B cell (primary cell): ENCODE data around the gene EFNA2. TPM values are rescaled to one million over a fixed set of nuclear protein-coding genes. Genes with fewer than 3 reads are reported as not detected.
A peak's percentile ranks its signal among the peaks of the same experiment; 100 is the strongest.
"Not testable (repeated sequence)": the region's sequence is repeated elsewhere in the genome, so short reads cannot be mapped to it uniquely, and the experiment has no call there.

ENCODE experiments used
- ATAC-seq: fragments of 200-7000 bp; cut with Tn5 transposase; one replicate; pipeline ENCODE4 v1.10.0; 2021; ENCODE audit warnings: low read depth, mild to moderate bottlenecking, moderate number of reproducible peaks, moderate library complexity
- CTCF ChIA-PET: fragments of 350-600 bp; sonication (Branson Sonifier 250); formaldehyde crosslinking; loops from one replicate; lab custom pipeline; 2021; ENCODE audit warnings: antibody characterized with exemption, inconsistent platforms; lab: Charles Lee
- POLR2A ChIA-PET: fragments of 350-600 bp; sonication (Branson Sonifier 250); formaldehyde crosslinking; loops from one replicate; lab custom pipeline; 2021; ENCODE audit warnings: antibody characterized with exemption; lab: Charles Lee
- DNase-seq: peaks from one replicate; pipeline ENCODE4 v3.0.0; 2013
- H2AFZ ChIP-seq: 2 replicates; pipeline ENCODE4 v1.6.1; 2012; ENCODE audit warnings: mild to moderate bottlenecking, low read depth, low read length; ENCODE audit not compliant: insufficient read depth, poor library complexity, severe bottlenecking
- H3K27ac ChIP-seq, 2 donors: 1 replicate in 1 of 2; 2 replicates in 1 of 2; pipeline ENCODE4 v1.5.1; 2012 to 2013; ENCODE audit warnings: low read length in 2 of 2, mild to moderate bottlenecking in 2 of 2, moderate library complexity in 1 of 2
- H3K27me3 ChIP-seq, 4 experiments: fragments of 200-600 bp in 1 of 4; sonication (generic) in 1 of 4; replicated peaks in 1 of 4; 1 replicate in 2 of 4; 2 replicates in 2 of 4; pipeline versions ENCODE4 v1.6.1 to v1.7.0; 2013 to 2016; ENCODE audit warnings: low read length in 3 of 4, mild to moderate bottlenecking in 2 of 4, mixed read lengths in 1 of 4, moderate library complexity in 1 of 4; ENCODE audit not compliant: insufficient read depth in 4 of 4, control insufficient read depth in 3 of 4; ENCODE audit errors: control extremely low read depth in 1 of 4
- H3K36me3 ChIP-seq, 2 experiments: replicated peaks in 1 of 2; 1 replicate in 1 of 2; 2 replicates in 1 of 2; pipeline versions ENCODE4 v1.6.1 to v1.7.1; 2013; ENCODE audit warnings: low read length in 1 of 2; ENCODE audit not compliant: insufficient read depth in 2 of 2, control insufficient read depth in 1 of 2; ENCODE audit errors: control extremely low read depth in 1 of 2, extremely low read depth in 1 of 2
- H3K4me1 ChIP-seq, 2 donors: fragments of 200-600 bp in 1 of 2; sonication (generic) in 1 of 2; 1 replicate in 1 of 2; 2 replicates in 1 of 2; pipeline versions ENCODE4 v1.5.1 to v1.6.1; 2013 to 2017; ENCODE audit warnings: low read length in 2 of 2; ENCODE audit not compliant: control insufficient read depth in 2 of 2, insufficient read depth in 2 of 2
- H3K4me2 ChIP-seq: replicated peaks from 2 replicates; pipeline ENCODE3; 2012; ENCODE audit warnings: mild to moderate bottlenecking, low read depth, low read length; ENCODE audit not compliant: poor library complexity, severe bottlenecking
- H3K4me3 ChIP-seq, 5 experiments: fragments of 200-600 bp in 1 of 5; sonication (generic) in 1 of 5; 1 replicate in 3 of 5; 2 replicates in 2 of 5; pipeline versions ENCODE4 v1.5.1 to v1.7.0; 2011 to 2016; ENCODE audit warnings: low read length in 4 of 5, mild to moderate bottlenecking in 4 of 5, low read depth in 2 of 5, control low read depth in 1 of 5, moderate library complexity in 1 of 5; ENCODE audit not compliant: insufficient read depth in 1 of 5; ENCODE audit errors: control extremely low read depth in 1 of 5, extremely low read depth in 1 of 5
- H3K79me2 ChIP-seq: fragments of 200-600 bp; sonication (generic); one replicate; pipeline ENCODE4 v1.6.0; 2016; ENCODE audit warnings: low read length; ENCODE audit not compliant: control insufficient read depth, insufficient read depth
- H3K9ac ChIP-seq: fragments of 200-600 bp; sonication (generic); 2 replicates; pipeline ENCODE4 v1.6.1; 2017; ENCODE audit warnings: mild to moderate bottlenecking, low read length, moderate library complexity
- H3K9me3 ChIP-seq, 3 donors: one replicate each; pipeline versions ENCODE4 v1.6.1 to v1.7.1; 2013; ENCODE audit warnings: low read length in 2 of 3; ENCODE audit not compliant: control insufficient read depth in 2 of 3, insufficient read depth in 1 of 3; ENCODE audit errors: control extremely low read depth in 1 of 3
- H4K20me1 ChIP-seq: 2 replicates; pipeline ENCODE4 v1.6.0; 2012; ENCODE audit warnings: mild to moderate bottlenecking, low read length; ENCODE audit not compliant: insufficient read depth, control insufficient read depth, poor library complexity, severe bottlenecking
- H3K27ac Mint-ChIP-seq: one replicate; pipeline ENCODE4 v1.8.0; 2021; ENCODE audit warnings: mixed read lengths
- H3K27me3 Mint-ChIP-seq: one replicate; pipeline ENCODE4 v1.8.0; 2021; ENCODE audit warnings: mixed read lengths
- H3K4me1 Mint-ChIP-seq: one replicate; pipeline ENCODE4 v1.8.0; 2021; ENCODE audit warnings: mixed read lengths
- H3K4me3 Mint-ChIP-seq: one replicate; pipeline ENCODE4 v1.8.0; 2021; ENCODE audit warnings: mixed read lengths
- H3K9me3 Mint-ChIP-seq: one replicate; pipeline ENCODE4 v1.8.0; 2022; ENCODE audit warnings: mixed read lengths; ENCODE audit not compliant: insufficient read depth
- EZH2 ChIP-seq: IDR thresholded peaks from 2 replicates; pipeline ENCODE4 v1.6.1; 2012; ENCODE audit warnings: borderline replicate concordance, low read depth, mild to moderate bottlenecking, moderate library complexity, low read length; ENCODE audit not compliant: insufficient read depth, poor library complexity, severe bottlenecking
- WGBS: methylation state at CpG from one replicate; pipeline ENCODE4 v1.1.5; 2013; ENCODE audit warnings: missing lambda C conversion rate; ENCODE audit not compliant: insufficient coverage; 5-methylcytosine and 5-hydroxymethylcytosine counted together
- intact Hi-C: fragments of 100-400 bp; cut with micrococcal nuclease; formaldehyde crosslinking; loops from one replicate; pipeline ENCODE4 v1.10.0; 2022
- polyA plus RNA-seq: library from polyadenylated mRNA; depleted of rRNA; stranded (reverse); fragments of >200 nt; gene quantifications from 2 replicates; pipeline ENCODE4 v1.2.3, GENCODE V29; 2012
- total RNA-seq, 2 donors: library from RNA; stranded (reverse); fragments of 120-200 nt in 1 of 2; gene quantifications; 1 replicate in 1 of 2; 2 replicates in 1 of 2; pipeline versions ENCODE4 v1.2.3 to v1.2.4, GENCODE V29; 2013 to 2022
- TF ChIP-seq, protein P1 (sequence below): fragments of 200-600 bp; IDR thresholded peaks from one replicate; pipeline ENCODE4 v1.8.0; 2022; ENCODE audit warnings: antibody characterized with exemption, mild to moderate bottlenecking

EFNA2 gene
- total and polyA plus RNA-seq, 2 donors (not counting 1 experiment from before 2014, with no cell fraction given): not detected

GRCh38 chr19:1325568-1326294, 40.1 kb downstream of the EFNA2 start:
- Histone ChIP-seq H3K27ac (no peak overlapping the region), H3K79me2 (no peaks in the 10 kb centered on the region), H3K36me3 (no peaks in the 10 kb centered on the region), H3K9me3 (peaks cover 0 to 17% (median 0%) of the 10 kb centered on the region in 3 donors), H3K9ac (peak overlapping the region; percentile 35), H3K4me3 (peak overlapping the region in 2 of 5 experiments; percentile 18 to 33), H3K27me3 (peaks cover 0 to 46% (median 22%) of the 10 kb centered on the region in 4 experiments), H3K4me1 (peaks cover 12 to 15% of the 10 kb centered on the region in 2 donors), H2AFZ (peak overlapping the region; percentile 79), H3K4me2 (peak overlapping the region; percentile 78), H4K20me1 (no peaks in the 10 kb centered on the region)
- TF ChIP-seq, protein P1, sequence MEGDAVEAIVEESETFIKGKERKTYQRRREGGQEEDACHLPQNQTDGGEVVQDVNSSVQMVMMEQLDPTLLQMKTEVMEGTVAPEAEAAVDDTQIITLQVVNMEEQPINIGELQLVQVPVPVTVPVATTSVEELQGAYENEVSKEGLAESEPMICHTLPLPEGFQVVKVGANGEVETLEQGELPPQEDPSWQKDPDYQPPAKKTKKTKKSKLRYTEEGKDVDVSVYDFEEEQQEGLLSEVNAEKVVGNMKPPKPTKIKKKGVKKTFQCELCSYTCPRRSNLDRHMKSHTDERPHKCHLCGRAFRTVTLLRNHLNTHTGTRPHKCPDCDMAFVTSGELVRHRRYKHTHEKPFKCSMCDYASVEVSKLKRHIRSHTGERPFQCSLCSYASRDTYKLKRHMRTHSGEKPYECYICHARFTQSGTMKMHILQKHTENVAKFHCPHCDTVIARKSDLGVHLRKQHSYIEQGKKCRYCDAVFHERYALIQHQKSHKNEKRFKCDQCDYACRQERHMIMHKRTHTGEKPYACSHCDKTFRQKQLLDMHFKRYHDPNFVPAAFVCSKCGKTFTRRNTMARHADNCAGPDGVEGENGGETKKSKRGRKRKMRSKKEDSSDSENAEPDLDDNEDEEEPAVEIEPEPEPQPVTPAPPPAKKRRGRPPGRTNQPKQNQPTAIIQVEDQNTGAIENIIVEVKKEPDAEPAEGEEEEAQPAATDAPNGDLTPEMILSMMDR: no peak
- Mint-ChIP-seq H3K4me1 (peaks cover 2% of the 10 kb centered on the region), H3K27ac (no peak overlapping the region), H3K4me3 (no peak overlapping the region), H3K27me3 (peaks cover 34% of the 10 kb centered on the region), H3K9me3 (no peaks in the 10 kb centered on the region)
- ChIA-PET CTCF (interaction anchor here (0.7 to 1.7 kb wide), 2 partner anchors 9 to 15 kb away, joined by 3 to 6 read pairs; no protein-coding TSS in a partner anchor), POLR2A (no interaction called here)
- DNase-seq: no peak
- intact Hi-C loops: no loop called here
- WGBS: 80% methylated on average over 37 of the region's 38 CpGs
- no peak for ATAC-seq

GRCh38 chr19:1327125-1327524, 41.5 kb downstream of the EFNA2 start:
- Histone ChIP-seq H3K79me2 (no peaks in the 10 kb centered on the region), H4K20me1 (no peaks in the 10 kb centered on the region), H2AFZ (no peak overlapping the region), H3K27me3 (peaks cover 0 to 46% (median 24%) of the 10 kb centered on the region in 4 experiments), H3K9me3 (peaks cover 0 to 17% (median 0%) of the 10 kb centered on the region in 3 donors), H3K4me3 (no peak overlapping the region), H3K27ac (no peak overlapping the region), H3K9ac (no peak overlapping the region), H3K4me2 (no peak overlapping the region), H3K36me3 (no peaks in the 10 kb centered on the region), H3K4me1 (peaks cover 12 to 15% of the 10 kb centered on the region in 2 donors)
- intact Hi-C loops: no loop called here
- Mint-ChIP-seq H3K4me3 (no peak overlapping the region), H3K27ac (no peak overlapping the region), H3K9me3 (no peaks in the 10 kb centered on the region), H3K4me1 (peaks cover 2% of the 10 kb centered on the region), H3K27me3 (peaks cover 31% of the 10 kb centered on the region)
- ChIA-PET CTCF (interaction anchor here (1.7 kb wide), 1 partner anchor 11 kb away, joined by 6 read pairs; no protein-coding TSS in a partner anchor), POLR2A (no interaction called here)
- 75% methylated on average over 10 of the region's 14 CpGs for WGBS
- ATAC-seq (no peak), DNase-seq (no peak)
- no peak for TF ChIP-seq EZH2
- TF ChIP-seq, protein P1: no peak

DNA sequence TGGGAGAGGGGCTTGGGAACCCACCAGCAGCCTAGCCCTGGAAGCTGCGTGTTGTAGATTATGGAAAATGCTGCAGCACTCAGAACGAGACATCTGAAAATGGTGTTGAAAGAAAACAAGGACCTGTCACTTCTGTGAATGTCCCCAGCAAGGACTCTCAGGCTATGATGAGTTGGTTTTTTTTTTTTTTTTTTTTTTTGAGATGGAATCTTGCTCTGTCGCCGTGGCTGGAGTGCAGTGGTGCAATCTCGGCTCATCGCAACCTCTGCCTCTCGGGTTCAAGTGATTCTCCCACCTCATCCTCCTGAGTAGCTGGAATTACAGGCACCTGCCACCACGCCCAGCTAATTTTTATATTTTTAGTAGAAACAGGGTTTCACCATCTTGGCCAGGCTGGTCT, 46.5 kb downstream of the EFNA2 start:
- H3K27ac Mint-ChIP-seq, H3K27me3 ChIP-seq, H3K9me3 Mint-ChIP-seq, H3K4me1 Mint-ChIP-seq, H3K27me3 Mint-ChIP-seq, ATAC-seq, H3K36me3 ChIP-seq, H3K9ac ChIP-seq, intact Hi-C loops, H3K4me1 ChIP-seq, H3K27ac ChIP-seq, DNase-seq, H3K4me2 ChIP-seq, H2AFZ ChIP-seq, H3K9me3 ChIP-seq, H4K20me1 ChIP-seq, H3K4me3 ChIP-seq, CTCF ChIA-PET, H3K79me2 ChIP-seq, H3K4me3 Mint-ChIP-seq: not testable (repeated sequence)
- POLR2A ChIA-PET: interaction anchor here (0.6 kb wide), 1 partner anchor 148 kb away, joined by 4 read pairs; no protein-coding TSS in a partner anchor
- 83% methylated on average over 2 of the region's 8 CpGs for WGBS
